ENCODE measurements around the gene FBLN1.

The FBLN1 gene

GRCh38 chr22:45640941-45641621 is 138.4 kb downstream of the FBLN1 start:
- no peak for DNase-seq (ENCODE audit: low spot score)

- DNase-seq (ENCODE audit: low spot score), result no peak
These were observed 140.3 kb downstream of the FBLN1 start for GRCh38 chr22:45642986-45643385.

GRCh38 chr22:45644714-45645113 is 142.0 kb downstream of the FBLN1 start:
- no peak for DNase-seq (ENCODE audit: low spot score)

GRCh38 chr22:45645150-45645525 is 142.5 kb downstream of the FBLN1 start:
- no peak for DNase-seq (ENCODE audit: low spot score)

GRCh38 chr22:45645526-45646414 is 143.1 kb downstream of the FBLN1 start:
- peak; percentile 85 for DNase-seq (ENCODE audit: low spot score)

- no peak for DNase-seq (ENCODE audit: low spot score)
These were observed 145.0 kb downstream of the FBLN1 start for GRCh38 chr22:45647532-45648225.

- no peak for DNase-seq (ENCODE audit: low spot score)
These were observed 145.8 kb downstream of the FBLN1 start for GRCh38 chr22:45648301-45649117.

- no peak for DNase-seq (ENCODE audit: low spot score)
These were observed 147.1 kb downstream of the FBLN1 start for GRCh38 chr22:45649809-45650208.

- DNase-seq (ENCODE audit: low spot score), result no peak
These were observed 148.0 kb downstream of the FBLN1 start for GRCh38 chr22:45650721-45651120.

All from HuH-7 (cell line).